Gastrocnemius medialis (tissue), 4 donors: ENCODE measurements around the gene AMZ2.

Experiments
- POLR2A ChIP-seq, 2 donors: fragments of 450-650 bp; IDR thresholded peaks; one replicate each; pipeline ENCODE4 v1.6.1; 2017; ENCODE audit warnings: antibody characterized with exemption in 2 of 2, mild to moderate bottlenecking in 2 of 2, moderate library complexity in 2 of 2
- TF ChIP-seq, protein P1 (sequence below), 5 experiments: fragments of 450-650 bp in 3 of 5; fragments of 200-600 bp in 2 of 5; sonication (generic) in 2 of 5; IDR thresholded peaks in 4 of 5; conservative IDR thresholded peaks in 1 of 5; 1 replicate in 4 of 5; 2 replicates in 1 of 5; pipeline ENCODE4 v1.5.1; 2016 to 2019; ENCODE audit warnings: antibody characterized with exemption in 5 of 5, mild to moderate bottlenecking in 3 of 5, moderate library complexity in 3 of 5

DNA sequence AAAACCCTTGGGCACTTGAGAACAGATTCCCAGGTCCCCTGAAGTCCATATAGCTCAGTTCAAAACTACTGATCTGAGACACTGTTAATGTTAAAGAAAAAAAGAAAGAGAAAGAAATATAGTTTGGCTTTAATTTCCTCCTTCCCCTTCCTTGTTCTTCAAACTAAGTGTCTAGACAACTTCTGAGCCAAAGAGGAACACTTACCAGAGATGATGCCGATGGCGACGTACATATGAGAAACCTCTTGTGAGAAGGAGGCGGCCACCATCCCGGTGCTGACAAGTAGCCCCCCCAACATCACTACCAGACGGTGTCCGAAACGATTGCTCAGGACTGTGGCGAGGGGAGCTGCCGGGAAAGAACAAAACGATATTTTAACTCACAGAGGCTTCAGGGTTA, 25.9 kb downstream of the AMZ2 start:
- TF ChIP-seq, protein P1, sequence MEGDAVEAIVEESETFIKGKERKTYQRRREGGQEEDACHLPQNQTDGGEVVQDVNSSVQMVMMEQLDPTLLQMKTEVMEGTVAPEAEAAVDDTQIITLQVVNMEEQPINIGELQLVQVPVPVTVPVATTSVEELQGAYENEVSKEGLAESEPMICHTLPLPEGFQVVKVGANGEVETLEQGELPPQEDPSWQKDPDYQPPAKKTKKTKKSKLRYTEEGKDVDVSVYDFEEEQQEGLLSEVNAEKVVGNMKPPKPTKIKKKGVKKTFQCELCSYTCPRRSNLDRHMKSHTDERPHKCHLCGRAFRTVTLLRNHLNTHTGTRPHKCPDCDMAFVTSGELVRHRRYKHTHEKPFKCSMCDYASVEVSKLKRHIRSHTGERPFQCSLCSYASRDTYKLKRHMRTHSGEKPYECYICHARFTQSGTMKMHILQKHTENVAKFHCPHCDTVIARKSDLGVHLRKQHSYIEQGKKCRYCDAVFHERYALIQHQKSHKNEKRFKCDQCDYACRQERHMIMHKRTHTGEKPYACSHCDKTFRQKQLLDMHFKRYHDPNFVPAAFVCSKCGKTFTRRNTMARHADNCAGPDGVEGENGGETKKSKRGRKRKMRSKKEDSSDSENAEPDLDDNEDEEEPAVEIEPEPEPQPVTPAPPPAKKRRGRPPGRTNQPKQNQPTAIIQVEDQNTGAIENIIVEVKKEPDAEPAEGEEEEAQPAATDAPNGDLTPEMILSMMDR (IDR thresholded peaks at IDR 0.05 in 4 of 5, conservative IDR thresholded peaks at IDR 0.05 in 1 of 5) = no peak
- no peak for TF ChIP-seq POLR2A (IDR thresholded peaks at IDR 0.05)
